Measurements from ENCODE around the gene PNMA6E.

PNMA6E gene

GRCh38 chrX:153434801-153435200 is 33.7 kb upstream of the PNMA6E start:
- DNase-seq: no peak

GRCh38 chrX:153433781-153434285 is 32.7 kb upstream of the PNMA6E start:
- no peak for DNase-seq

GRCh38 chrX:153433161-153433680 is 32.1 kb upstream of the PNMA6E start:
- DNase-seq: no peak

GRCh38 chrX:153430796-153431195 is 29.6 kb upstream of the PNMA6E start:
- no peak for DNase-seq

GRCh38 chrX:153426204-153426603 is 25.1 kb upstream of the PNMA6E start:
- no peak for DNase-seq

GRCh38 chrX:153423652-153424051 is 22.5 kb upstream of the PNMA6E start:
- DNase-seq: no peak

GRCh38 chrX:153421856-153422255 is 20.7 kb upstream of the PNMA6E start:
- DNase-seq: no peak

- DNase-seq: no peak
These were observed 19.9 kb upstream of the PNMA6E start for GRCh38 chrX:153420851-153421599.

GRCh38 chrX:153417637-153418036 is 16.5 kb upstream of the PNMA6E start:
- no peak for DNase-seq

GRCh38 chrX:153416781-153417450 is 15.8 kb upstream of the PNMA6E start:
- DNase-seq: no peak

- no peak for DNase-seq
These were observed 13.8 kb upstream of the PNMA6E start for GRCh38 chrX:153414856-153415510.

- no peak for DNase-seq
These were observed 12.6 kb upstream of the PNMA6E start for GRCh38 chrX:153413731-153414130.

- DNase-seq: no peak
These were observed 11.9 kb upstream of the PNMA6E start for GRCh38 chrX:153412746-153413720.

- DNase-seq: no peak
These were observed 10.9 kb upstream of the PNMA6E start for GRCh38 chrX:153411988-153412574.

GRCh38 chrX:153411255-153411987 is 10.3 kb upstream of the PNMA6E start, which contains the start of gene ZFP92:
Gene ZFP92 (plus strand): TSS chrX:153411472. CDS start chrX:153418323, 6,851 bp downstream.
- no peak for DNase-seq

GRCh38 chrX:153410888-153411254 is 9.7 kb upstream of the PNMA6E start:
- DNase-seq: no peak

- DNase-seq: no peak
These were observed 9.2 kb upstream of the PNMA6E start for GRCh38 chrX:153410373-153410772.

- DNase-seq: no peak
These were observed 8.4 kb upstream of the PNMA6E start for GRCh38 chrX:153409414-153410101.

GRCh38 chrX:153408871-153409351 is 7.8 kb upstream of the PNMA6E start:
- no peak for DNase-seq

- no peak for DNase-seq
These were observed 7.1 kb upstream of the PNMA6E start for GRCh38 chrX:153408221-153408721.
